GM21737 (cell line): ENCODE data around the gene BACE1.
"Not testable (repeated sequence)": the region's sequence is repeated elsewhere in the genome, so short reads cannot be mapped to it uniquely, and the experiment has no call there.

Experiments
- ATAC-seq: cut with Tn5 transposase; IDR thresholded peaks from one replicate; pipeline ENCODE4 v1.9.1; 2021; ENCODE audit warnings: mild to moderate bottlenecking, moderate library complexity; ENCODE audit not compliant: unreplicated experiment

BACE1 gene

DNA sequence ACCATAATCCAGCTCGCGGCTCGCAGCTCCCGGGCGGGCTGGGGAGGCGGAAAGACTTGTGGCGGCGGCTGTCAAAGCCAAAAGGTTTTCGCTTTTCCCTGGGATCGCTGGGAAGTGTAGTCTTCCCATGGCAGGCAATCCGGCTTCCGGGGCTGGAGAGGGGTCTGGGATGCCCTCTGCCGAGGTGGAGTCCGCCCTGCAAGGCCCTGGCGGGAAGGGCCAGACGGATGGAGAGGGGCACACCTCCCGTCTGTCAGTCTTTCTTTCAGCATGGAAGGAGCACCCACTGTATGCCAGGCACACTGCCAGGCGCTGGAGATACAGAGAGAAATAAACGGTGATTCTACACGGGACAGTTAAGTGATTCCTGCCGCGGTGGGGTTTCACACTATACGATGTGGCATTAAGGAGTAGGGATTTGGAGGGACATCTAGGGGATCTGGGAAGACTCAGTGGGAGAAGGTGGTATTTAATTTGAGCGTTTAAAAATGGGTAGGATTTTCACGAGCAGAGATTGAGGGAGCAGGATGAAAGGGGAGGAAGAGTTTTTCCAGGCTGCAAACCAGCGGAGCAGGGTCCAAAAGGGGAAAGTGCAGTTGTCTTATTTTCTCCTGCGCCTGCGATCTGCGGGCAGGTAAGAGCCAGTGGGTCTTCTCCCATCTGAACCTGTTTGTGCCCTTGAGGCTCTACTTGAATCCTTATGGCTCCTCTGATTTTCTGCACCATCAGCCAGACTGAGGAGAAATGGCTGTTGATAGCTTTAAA is at the start of gene BACE1:
Gene BACE1 (minus strand): TSS at position 60 of the 765 bp plus-strand sequence. CDS start 461 bp downstream, outside the sequence.
- no peak for ATAC-seq

DNA sequence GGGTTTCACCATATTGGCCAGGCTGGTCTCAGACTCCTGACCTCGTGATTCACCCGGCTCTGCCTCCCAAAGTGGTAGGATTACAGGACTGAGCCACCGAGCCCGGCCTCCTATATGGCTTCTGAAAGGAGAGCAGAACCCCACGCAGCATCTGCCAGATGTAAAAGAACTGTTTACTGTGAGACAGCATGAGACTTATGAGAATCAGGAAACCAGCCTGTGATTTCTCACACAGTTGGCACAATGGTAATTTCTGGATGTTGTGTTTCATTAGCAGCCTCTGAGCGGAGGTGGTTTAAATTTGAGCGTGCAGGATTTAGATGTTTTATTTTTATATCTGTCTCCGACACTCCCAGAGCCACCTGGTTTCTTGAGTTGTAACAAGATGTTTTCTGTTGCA is 45.4 kb upstream of the BACE1 start:
- ATAC-seq: no peak

DNA sequence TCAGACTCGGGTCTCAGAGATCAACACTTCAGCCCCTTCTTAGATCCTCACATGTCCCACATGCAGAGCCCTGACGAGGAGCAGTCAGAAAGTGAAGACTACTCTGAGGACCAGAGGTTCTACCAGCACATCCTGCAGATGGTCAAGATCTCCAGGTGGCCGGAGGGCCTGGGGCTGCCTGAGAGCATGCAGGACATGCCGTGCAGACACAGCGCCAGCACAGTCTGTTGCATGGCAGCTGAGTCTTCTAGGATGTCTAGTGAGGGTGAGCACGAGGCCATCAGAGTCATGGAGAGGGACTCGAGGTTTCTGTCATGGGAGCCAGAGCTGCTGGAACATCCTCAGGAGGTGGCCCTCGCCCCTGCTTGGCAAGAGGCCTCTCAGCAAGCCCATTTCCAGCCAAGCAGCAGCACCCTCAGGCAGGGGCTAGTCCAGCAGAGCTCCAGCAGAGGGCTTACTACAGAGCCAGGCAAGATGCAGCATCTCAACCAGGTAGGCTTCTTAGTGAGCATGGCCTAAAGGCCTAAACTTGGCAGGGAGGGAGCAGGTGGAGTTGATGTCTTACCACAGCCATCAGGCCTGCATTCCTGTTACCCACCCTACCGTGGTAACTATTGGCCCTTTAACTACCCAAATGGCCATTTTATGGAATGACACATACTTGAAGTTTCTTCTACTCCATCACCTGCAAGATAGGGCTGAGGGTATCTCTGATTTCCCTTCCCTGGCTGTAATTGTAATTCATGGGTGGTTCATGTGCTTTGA is 40.3 kb upstream of the BACE1 start:
- no peak for ATAC-seq

DNA sequence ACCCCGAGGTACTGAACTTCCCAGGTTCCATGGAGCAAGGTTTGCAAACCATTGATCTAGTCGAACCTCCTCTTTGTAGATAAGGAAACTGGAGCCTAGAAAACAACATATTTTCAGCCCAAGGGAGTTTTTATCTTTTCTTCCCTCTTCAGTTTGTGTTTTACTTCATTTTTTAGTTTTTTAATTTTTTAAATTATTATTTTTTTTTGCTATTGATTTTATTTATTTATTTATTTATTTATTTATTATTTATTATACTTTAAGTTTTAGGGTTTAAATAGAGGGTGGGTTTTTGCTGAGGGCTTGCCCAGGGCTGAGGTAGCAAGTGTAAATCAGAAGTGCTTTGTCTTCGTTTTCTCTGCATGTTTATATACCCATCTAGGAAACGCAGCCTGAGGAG is 38.5 kb upstream of the BACE1 start:
- no peak for ATAC-seq

DNA sequence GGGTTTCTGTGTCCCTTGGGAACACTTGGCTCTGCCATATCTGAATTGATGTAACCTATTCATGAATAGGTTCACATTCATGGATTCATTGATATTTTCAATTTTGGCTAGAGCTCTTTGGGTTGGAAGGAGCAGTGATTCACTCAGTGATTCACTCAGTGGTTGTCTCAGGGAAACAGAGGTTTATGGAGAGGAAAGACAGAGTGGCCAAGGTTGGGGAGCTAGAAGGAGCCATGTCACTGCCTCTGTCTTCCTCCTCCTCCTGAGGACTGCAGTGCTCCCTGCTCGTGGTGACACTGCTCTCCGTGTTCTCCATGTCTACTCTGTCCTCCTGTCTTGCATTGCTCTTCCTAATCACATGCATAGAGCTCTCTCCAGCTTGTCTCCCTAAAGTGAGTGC is 29.0 kb upstream of the BACE1 start:
- ATAC-seq: no peak

DNA sequence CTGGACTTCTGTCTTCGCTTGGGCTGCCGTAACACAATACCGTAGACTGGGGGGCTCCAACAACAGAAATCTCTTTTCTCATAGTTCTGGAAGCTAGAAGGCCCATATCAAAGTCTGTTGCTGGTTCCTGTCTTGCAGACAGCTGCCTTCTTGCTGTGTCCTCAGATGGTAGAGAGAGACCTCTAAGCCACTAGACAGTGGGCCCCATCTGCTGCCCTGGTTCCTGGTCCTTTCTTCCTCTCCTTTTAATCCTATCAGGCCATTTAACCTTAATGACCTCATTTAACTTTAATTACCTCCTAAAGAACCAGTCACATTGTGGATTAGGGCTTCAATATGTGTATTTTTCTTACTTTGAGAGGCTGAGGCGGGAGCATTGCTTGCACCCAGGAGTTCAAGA is 21.0 kb upstream of the BACE1 start:
- ATAC-seq: no peak

DNA sequence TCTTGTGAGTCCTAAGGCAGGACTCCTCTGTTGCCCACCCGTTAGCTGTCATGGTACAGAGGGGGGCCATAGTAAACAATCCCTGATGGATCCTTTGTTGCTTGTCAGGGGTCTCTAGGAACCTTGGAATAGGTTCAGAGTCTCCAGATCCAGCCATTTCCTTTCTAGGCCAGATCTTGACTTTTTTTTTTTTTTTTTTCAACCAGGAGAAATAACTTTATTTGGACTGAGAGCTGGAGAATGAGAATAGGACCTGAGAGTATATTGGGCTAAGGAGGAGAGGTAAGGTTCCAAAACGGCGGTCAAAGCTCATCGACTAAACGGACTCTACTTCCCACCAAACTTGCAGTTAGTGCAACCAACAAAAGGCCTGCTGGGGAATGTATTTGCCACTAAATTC is 19.3 kb upstream of the BACE1 start:
- no peak for ATAC-seq

DNA sequence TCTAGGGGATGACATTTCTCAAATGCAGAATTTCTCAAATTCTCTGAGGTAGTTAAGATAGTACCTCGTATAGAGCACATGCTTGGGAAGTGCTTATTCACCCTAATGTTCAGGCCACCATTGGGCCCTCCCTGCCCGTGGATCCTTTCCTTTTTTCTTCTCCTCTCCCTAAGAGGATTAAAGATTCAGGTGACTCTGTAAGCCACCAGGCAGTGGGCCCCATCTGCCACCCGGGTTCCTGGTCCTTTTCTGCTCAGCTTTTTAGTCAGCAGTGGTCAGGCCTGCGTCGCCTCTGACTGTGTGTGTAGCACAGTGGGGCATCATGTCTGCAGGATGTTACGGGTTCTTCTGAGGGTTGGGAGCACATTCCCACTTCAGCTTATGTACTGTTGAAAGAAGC is 18.8 kb upstream of the BACE1 start:
- no peak for ATAC-seq

DNA sequence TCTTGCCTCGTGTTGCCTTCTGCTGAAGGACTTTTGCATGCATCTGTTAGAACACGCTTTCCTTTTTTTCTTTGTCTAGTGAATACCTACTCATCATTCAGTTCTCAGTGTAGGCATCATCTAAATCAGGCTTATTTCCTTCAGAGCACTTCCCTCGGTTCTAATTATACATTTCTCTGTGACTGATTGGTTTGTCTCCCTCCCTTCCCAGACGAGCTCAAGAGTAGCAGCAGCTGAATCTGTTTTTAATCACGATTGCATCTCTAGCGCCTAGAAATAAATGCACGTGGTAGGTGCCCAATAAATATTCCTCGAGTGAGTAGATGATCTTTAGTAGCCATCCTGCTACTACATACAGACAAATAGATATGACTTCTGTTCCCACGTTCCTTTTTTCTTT is 17.9 kb upstream of the BACE1 start:
- ATAC-seq: no peak

DNA sequence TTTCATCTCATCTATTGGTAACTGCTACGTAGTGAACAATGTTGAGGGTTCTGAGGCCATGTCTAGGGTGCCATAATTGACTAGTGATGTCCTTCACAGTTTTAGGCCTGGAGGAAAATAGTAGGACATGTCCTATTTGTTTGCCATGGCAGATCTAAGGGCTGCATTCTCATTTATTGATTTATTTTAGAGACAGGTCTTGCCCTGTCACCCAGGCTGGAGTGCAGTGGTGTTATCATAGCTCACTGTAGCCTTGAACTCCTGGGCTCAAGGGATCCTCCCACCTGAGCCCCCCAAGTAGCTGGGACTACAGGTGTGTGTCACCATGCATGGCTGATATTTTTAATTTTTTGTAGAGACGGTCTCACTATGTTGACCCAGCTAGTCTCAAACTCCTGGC is 16.8 kb upstream of the BACE1 start:
- ATAC-seq: no peak

DNA sequence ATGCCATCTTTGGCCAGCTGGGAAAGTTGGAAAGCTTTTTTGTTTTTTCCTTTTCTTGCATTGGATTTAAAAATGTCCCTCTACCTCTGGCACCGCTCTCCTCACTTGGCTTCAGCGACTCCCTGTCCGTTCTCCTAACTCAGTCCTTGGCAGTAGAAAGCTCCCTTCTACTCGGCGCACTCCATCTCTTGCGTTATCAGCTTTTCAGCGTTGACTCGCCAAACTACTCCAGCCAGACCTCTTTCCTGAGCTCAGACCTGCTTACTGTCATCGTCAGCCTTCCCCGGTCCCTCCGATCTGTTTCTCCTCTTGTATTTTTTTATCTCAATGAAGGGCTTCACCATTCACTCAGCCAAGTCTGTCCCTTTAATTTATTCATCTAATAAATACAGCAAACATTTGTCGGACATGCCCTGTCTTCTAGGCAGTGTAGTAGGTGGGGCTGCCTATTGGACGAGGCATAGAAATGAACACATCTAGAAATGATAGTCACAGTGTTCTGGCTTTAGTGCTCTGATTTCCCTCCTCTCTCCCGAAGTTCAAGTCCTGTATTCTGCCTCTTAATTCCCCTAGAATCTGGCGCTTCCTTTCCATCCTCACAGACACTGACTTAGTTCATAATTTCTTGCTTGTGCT is 12.4 kb upstream of the BACE1 start:
- no peak for ATAC-seq

DNA sequence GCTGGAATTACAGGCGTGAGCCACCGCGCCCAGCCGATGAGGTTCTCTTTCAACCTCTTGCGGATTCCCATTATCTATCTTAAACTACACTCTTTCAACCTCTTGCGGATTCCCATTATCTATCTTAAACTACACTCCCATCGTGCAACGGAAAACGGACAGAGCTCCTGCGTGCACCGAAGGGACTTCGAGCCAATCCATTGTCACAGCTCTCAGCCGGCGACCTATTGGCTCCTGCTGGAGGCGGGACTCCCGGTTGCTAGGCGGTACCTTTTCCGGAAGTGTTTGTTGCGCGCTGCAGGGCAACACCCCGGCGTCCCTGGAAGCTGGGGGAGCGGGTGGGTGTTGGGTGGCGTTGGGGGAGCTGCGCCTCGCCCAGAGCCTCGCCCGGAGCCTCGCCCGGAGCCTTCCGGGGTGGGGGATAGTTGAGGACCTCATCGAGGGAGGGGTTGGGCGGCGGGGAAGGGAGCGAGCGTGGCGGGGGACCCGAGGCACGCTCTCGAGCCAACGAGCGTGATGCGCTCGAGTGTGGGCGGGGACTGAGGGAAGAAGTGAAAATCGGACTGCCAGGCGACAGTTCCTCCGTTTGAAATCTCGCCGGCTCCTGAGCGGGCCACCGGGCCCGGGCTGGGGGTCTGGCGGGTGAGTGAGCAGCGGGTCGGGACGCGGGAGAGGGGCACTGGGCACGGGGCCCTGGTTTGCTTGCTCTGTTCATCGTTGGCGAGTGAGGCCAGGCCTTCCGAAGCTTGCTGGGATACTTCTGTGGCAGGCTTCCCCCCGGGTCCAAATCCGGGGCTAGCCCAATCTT is 11.7 kb upstream of the BACE1 start, which contains the start of gene CEP164:
Gene CEP164 (plus strand): TSS at position 288 of the 808 bp plus-strand sequence. CDS start 10,733 bp downstream, outside the sequence.
- ATAC-seq: peak; percentile 99

DNA sequence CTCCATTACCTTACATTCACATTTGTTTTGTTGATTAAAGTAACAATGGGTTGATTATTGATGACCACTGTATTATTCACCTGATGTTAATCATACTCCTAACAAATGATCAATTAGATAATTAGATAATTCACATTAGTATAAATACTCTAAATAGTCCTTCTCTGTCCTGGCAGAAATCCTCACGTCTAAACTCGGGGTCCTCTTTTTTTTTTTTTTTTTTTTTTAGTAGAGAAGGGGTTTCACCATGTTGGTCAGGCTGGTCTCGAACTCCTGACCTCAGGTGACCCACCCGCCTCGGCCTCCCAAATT is 11.2 kb upstream of the BACE1 start:
- ATAC-seq: not testable (repeated sequence)

DNA sequence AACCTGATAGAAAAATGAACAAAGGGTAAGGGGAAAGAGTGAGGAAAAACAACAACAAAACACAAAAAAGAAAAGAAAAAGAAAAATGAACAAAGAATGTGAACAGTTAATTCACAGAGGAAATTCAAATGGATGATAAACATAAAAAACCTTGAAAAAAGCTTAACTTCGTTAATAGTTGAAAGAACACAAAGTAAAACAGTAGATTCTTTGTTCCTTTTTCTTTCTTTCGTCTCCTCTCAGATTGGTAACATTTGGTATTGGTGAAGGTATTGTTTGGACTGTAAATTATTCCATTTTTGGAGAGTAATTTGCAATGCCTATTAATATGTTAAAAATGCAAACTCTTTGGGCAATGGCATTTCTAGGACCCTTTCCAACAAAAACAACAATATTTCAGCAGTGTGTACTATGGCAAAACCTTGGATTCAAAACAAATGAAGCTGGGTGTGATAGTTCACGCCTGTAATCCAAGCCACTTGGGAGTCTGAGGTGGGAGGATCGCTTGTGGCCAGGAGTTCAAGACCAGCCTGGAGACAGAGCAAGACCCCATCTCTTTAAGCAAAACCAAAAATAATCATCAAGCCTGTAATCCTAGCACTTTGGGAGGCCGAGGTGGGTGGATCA is 3.3 kb upstream of the BACE1 start:
- ATAC-seq: no peak

DNA sequence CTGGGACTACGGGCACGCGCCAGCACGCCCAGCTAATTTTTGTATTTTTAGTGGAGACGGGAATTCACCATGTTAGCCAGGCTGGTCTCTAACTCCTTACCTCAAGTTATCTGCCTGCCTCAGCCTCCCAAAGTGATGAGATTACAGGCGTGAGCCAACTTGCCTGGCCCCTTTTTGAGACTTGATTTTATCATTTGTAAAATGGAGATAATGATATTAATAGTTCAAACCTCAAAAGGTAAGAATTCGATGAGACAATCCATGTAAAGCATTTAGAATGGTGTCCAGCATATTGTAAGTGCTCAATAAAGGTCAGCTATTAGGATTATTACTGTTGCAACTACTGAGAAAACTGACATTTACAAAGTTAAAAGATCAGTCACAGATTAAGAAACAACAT is 2.7 kb upstream of the BACE1 start:
- ATAC-seq: no peak

DNA sequence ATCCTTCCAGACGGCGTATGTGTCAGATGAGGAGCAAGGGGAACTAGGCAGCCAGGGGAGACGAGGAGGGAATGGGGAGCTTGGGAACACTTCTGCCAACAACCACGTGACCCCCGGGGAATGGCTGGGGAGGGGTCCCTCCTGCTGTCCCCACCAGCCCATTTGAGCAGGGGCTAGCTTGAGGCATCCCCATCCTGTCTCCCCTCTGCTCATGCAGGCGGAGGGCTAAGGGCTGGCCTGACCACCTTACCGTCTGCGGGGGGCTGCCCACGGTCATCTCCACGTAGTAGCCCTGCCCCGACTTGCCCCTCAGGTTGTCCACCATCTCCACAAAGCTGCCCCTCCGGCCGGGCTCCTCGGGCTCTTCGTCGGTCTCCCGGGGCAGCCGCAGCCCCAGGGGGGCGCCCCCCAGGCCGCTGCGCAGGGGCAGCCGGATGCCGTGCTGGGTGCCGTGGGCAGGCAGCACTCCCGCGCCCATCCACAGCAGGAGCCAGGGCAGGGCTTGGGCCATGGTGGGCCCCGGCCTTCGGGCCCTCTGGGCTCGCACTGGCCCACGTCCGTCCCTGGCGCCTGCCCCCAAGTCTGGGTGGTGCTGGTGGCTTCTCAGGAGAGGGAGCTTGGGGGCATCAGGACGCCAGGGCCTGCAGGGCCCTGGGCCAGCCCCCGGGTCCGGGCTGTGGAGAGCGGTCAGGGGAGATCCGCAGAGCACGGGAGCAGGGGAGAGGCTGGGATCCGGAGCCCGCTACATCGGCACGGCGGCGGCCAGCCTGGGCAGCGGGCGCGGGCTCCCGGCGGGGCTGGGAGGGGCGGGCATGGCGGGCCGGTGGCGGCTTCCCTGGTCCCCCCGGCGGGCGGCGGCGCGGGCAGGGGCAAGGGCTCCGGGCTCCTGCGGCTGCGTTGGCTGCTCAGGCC is 515 bp downstream of the BACE1 start:
- ATAC-seq: no peak

DNA sequence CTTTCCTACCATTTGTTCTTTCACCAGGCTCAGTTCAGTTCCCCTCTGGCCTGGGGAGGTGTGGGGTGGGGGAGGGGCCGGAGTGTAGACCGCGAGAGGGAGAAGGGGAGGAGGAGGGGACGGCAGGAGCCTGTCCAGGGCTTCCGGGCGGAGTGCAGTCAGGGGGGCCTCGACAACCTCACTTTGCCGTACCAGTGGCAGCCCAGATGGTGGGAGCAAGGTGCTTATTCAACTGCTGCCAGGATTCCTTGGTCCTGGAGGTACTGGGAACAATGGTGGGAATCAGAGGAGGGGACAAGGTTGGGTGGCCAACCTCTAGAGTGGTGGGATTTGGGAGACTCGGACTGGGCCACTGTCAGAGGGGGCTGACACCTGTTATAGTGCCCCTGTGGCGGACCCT is 1.2 kb downstream of the BACE1 start:
- ATAC-seq: no peak

DNA sequence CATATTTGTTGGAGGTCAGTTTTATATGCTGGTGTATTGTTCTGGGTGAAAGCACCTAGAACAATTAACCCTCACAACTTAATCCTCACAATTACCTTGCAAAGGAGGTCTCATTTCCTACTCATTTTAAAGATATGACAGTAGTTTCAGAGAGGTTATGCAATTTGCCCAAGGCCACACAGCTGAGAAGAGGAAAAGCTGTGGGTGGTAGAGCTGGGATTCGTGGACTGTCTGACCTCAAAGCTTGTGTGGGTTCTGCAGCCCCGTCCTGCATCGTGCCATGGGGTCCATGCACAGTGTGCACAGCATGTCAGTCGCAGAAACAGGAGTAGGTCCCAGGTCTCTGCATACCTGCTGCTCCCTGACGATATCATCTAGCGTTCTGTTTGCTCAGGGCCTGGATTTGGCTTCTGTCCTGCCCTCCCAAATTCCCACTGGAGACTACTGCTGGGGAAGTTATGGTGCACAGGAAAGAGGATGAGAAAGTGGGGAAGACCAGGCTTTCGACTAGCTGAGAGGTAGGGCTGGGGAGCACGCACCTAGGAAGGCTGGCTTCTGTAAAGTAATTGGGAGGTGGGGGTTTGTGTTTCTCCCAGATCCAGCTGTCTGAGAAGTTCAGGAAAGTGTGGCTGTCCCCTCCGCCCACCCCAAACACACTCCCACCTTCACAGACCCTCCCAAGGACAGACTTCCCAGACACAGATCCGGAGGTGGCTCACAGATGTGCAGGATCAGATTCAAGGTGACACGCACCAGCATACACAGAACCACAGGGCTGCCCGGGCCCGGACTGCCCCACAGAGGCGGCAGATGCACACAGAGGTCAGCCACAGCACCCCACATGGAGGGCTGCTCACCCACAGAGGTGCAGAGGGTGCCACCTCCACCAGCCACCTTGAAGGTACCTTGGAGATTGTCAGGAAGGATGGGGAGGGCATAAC is 2.0 kb downstream of the BACE1 start:
- no peak for ATAC-seq

DNA sequence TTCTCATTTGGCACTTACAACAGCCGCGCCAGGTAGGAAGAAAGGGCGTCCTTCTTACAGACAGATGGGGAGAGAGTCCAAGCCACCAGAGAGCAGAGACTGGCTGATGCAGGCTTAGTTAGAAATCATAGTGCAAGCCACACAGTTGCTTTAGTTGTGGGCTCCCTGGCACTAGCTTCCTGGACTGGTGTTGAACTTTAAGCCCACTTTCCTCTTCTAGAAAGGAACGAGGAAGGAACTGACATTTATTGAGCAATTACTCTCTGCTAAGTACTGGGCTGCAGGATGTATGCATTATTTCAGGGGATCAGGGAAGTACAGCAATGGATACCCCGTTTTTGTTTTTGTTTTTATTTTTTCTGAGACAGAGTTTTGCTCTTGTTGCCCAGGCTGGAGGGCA is 3.0 kb downstream of the BACE1 start:
- no peak for ATAC-seq
